ENCODE data around the gene PIAS4. TPM values are rescaled to one million over a fixed set of nuclear protein-coding genes. Genes with fewer than 3 reads are reported as not detected.

PIAS4 gene
- total RNA-seq, 1 experiment from 2014 or later = 29.3 TPM

DNA sequence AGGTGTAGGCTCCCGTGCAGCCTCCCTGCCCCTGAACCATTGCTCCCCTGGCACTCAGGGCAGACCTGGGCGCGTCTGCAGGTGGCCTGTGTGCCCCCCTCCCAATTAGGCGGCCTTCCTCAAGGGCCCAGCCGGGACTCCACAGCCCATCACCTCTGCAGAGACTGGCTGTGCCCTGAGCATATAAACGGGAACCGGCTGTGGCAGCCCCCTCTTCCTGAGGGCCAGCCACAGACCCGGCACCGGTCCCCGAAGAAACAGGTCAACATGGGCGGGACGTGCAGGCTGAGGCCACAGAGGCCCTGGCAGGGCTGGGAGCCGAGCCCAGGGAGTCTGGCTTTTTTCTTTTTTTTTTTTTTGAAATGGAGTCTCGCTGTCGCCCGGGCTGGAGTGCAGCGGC lies 12.0 kb downstream of the PIAS4 start:
- no peaks in the 10 kb centered on the region for H3K9me3 Mint-ChIP-seq (ENCODE audit: low read depth, unreplicated experiment)
- no TSS peak for BruUV-seq (replicated peaks)
- H3K27ac Mint-ChIP-seq (ENCODE audit: unreplicated experiment) = no peak overlapping the region
- CTCF ChIA-PET = no interaction called here
- intact Hi-C loops (cut with micrococcal nuclease; ENCODE audit: unreplicated experiment) = no loop called here
- H3K27me3 Mint-ChIP-seq (ENCODE audit: unreplicated experiment) = no peaks in the 10 kb centered on the region
- H3K4me3 Mint-ChIP-seq (ENCODE audit: low read depth, unreplicated experiment) = no peak overlapping the region
- no peak for DNase-seq
- no peaks in the 10 kb centered on the region for H3K4me1 Mint-ChIP-seq (ENCODE audit: low read depth, unreplicated experiment)
- TF ChIP-seq, protein P1, sequence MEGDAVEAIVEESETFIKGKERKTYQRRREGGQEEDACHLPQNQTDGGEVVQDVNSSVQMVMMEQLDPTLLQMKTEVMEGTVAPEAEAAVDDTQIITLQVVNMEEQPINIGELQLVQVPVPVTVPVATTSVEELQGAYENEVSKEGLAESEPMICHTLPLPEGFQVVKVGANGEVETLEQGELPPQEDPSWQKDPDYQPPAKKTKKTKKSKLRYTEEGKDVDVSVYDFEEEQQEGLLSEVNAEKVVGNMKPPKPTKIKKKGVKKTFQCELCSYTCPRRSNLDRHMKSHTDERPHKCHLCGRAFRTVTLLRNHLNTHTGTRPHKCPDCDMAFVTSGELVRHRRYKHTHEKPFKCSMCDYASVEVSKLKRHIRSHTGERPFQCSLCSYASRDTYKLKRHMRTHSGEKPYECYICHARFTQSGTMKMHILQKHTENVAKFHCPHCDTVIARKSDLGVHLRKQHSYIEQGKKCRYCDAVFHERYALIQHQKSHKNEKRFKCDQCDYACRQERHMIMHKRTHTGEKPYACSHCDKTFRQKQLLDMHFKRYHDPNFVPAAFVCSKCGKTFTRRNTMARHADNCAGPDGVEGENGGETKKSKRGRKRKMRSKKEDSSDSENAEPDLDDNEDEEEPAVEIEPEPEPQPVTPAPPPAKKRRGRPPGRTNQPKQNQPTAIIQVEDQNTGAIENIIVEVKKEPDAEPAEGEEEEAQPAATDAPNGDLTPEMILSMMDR (IDR thresholded peaks at IDR 0.05; ENCODE audit: unreplicated experiment) = no peak
- peaks cover 32% of the 10 kb centered on the region for H3K36me3 Mint-ChIP-seq (ENCODE audit: insufficient read depth, unreplicated experiment)

DNA sequence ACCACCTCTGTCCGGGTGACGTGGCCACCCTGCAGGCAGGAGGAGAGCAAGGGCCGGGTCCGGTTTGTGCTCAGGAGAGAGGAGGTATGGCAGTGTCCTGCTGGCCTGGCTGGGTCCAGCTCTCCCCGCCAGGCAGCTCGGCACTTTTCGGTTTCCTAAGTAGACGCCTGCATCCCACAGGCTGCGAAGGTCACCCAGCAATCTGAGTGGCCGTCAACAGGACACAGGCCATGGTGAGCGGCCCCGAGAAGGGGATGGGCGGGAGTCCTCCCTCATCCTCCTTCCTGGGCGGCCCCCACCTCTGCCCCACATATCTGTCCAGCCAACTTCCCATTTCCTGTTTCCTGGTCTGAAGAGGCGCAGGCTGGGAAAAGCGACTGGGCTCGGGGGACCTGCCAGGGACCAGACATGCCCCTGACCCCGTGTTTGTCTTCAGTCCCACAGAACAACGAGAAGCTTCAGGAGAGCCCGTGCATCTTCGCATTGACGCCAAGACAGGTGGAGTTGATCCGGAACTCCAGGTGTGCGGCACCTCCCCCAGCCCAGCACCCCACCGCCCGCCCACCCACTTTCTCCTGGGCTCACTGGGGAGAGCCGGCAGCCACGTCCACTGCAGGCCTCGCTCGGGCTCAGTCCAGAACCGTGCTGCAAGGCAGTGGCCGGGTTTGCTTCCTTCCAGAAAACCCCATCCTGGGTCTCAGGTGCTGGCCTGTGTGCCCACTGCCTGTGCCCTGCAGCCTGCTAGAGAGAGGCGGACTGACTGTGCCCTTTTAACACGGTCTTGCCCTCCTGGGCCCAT lies 16.3 kb downstream of the PIAS4 start:
- intact Hi-C loops (cut with micrococcal nuclease; ENCODE audit: unreplicated experiment) = no loop called here
- TF ChIP-seq, protein P1 (IDR thresholded peaks at IDR 0.05; ENCODE audit: unreplicated experiment) = no peak
- DNase-seq = no peak
- Mint-ChIP-seq H3K9me3 (ENCODE audit: low read depth, unreplicated experiment) (no peaks in the 10 kb centered on the region), H3K27me3 (ENCODE audit: unreplicated experiment) (no peaks in the 10 kb centered on the region), H3K27ac (ENCODE audit: unreplicated experiment) (no peak overlapping the region), H3K4me3 (ENCODE audit: low read depth, unreplicated experiment) (no peak overlapping the region), H3K4me1 (ENCODE audit: low read depth, unreplicated experiment) (no peaks in the 10 kb centered on the region), H3K36me3 (ENCODE audit: insufficient read depth, unreplicated experiment) (peaks cover 38% of the 10 kb centered on the region)
- CTCF ChIA-PET = no interaction called here
- no TSS peak for BruUV-seq (replicated peaks)

DNA sequence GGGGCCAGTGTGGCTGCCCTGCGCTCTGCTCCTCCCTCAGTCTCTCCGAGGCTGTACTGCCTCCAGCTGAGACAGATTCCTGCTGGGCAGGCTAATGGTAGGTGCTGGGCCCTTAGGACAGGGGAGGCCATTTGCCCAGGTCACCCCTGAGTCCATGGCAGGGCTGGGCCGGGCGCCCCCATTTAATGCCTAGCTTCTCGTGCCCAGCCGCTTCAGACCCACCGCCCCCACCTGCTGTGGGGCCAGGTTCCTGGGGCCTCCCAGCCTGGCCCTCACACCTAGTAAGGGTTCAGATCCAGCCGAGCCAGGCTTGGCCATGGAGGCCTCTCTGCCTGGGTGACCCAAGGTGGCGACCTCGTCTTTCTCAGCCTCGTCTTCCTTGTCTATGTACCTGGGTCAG lies 17.8 kb downstream of the PIAS4 start:
- intact Hi-C loops (cut with micrococcal nuclease; ENCODE audit: unreplicated experiment) = no loop called here
- no peak for DNase-seq
- TF ChIP-seq, protein P1 (IDR thresholded peaks at IDR 0.05; ENCODE audit: unreplicated experiment) = no peak
- no peaks in the 10 kb centered on the region for H3K4me1 Mint-ChIP-seq (ENCODE audit: low read depth, unreplicated experiment)
- CTCF ChIA-PET = interaction anchor here (0.6 kb wide), 1 partner anchor 22 kb away, joined by 4 read pairs; no protein-coding TSS in a partner anchor
- H3K9me3 Mint-ChIP-seq (ENCODE audit: low read depth, unreplicated experiment) = no peaks in the 10 kb centered on the region
- BruUV-seq (replicated peaks) = no TSS peak
- no peak overlapping the region for H3K27ac Mint-ChIP-seq (ENCODE audit: unreplicated experiment)
- H3K4me3 Mint-ChIP-seq (ENCODE audit: low read depth, unreplicated experiment) = no peak overlapping the region
- peaks cover 52% of the 10 kb centered on the region for H3K36me3 Mint-ChIP-seq (ENCODE audit: insufficient read depth, unreplicated experiment)
- H3K27me3 Mint-ChIP-seq (ENCODE audit: unreplicated experiment) = no peaks in the 10 kb centered on the region

DNA sequence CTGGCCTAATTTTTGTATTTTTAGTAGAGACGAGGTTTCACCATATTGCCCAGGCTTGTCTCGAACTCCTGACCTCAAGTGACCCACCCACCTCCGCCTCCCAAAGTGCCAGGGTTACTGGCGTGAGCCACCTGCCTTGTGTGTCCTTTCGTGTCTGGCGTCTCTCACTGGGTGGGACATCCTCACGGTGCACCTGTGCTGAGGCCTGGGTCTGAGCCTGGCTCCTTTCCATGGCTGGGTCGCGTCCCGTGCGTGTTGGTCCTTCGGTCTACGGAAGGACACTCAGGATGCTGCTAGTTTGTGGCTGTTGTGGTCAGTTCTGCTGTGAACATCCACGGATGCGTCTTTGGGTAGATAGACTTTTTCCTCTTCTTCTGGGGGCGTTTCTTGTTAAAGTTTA lies 19.6 kb downstream of the PIAS4 start:
- no peaks in the 10 kb centered on the region for H3K4me1 Mint-ChIP-seq (ENCODE audit: low read depth, unreplicated experiment)
- H3K27ac Mint-ChIP-seq (ENCODE audit: unreplicated experiment) = no peak overlapping the region
- no TSS peak for BruUV-seq (replicated peaks)
- no peaks in the 10 kb centered on the region for H3K27me3 Mint-ChIP-seq (ENCODE audit: unreplicated experiment)
- intact Hi-C loops (cut with micrococcal nuclease; ENCODE audit: unreplicated experiment) = no loop called here
- peaks cover 65% of the 10 kb centered on the region for H3K36me3 Mint-ChIP-seq (ENCODE audit: insufficient read depth, unreplicated experiment)
- TF ChIP-seq, protein P1 (IDR thresholded peaks at IDR 0.05; ENCODE audit: unreplicated experiment) = no peak
- CTCF ChIA-PET = no interaction called here
- DNase-seq = no peak
- no peak overlapping the region for H3K4me3 Mint-ChIP-seq (ENCODE audit: low read depth, unreplicated experiment)
- no peaks in the 10 kb centered on the region for H3K9me3 Mint-ChIP-seq (ENCODE audit: low read depth, unreplicated experiment)

Data from Calu3 (cell line).